Measurements from ENCODE around the gene GALR1. TPM values are rescaled to one million over a fixed set of nuclear protein-coding genes. Genes with fewer than 3 reads are reported as not detected.
A peak's percentile ranks its signal among the peaks of the same experiment; 100 is the strongest.

GALR1 gene
- total RNA-seq, 1 experiment from 2014 or later = not detected

DNA sequence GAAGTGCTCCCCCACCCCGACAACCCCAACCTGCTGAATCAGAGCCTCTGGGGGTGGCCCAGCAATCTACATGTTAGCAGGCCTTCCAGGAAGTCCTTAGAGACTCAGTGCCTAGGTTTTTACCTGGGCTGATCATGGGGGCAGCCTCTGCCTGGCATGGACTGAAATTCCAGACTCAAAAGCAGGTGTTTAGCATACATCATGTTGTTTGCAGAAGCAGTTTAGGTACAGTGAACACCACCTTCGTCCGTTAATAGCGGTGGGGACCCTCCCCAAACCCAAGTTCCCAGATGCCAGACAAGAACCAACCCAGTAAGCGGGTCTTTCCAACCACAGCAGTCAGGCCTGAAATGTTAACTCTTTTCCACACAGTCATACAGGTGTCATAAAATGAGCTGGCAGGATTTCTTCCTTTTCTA is 26.4 kb upstream of the GALR1 start (continued):
- TF ChIP-seq REST (IDR thresholded peaks at IDR 0.05; ENCODE audit: low read depth) = no peak
- 0 out of 2 replicates have a peak, but pooled peaks have one; percentile 58 for TF ChIP-seq FOSL1 (IDR thresholded peaks at IDR 0.05; ENCODE audit: low read depth)
- TF ChIP-seq POLR2AphosphoS5 (IDR thresholded peaks at IDR 0.05; ENCODE audit: low read depth, low read length) = no peak

- H3K27ac ChIP-seq (ENCODE audit: low read depth, low read length) = no peak overlapping the region
- POLR2A ChIA-PET = interaction anchor here (1.2 kb wide), 1 partner anchor 12 kb away, joined by 4 read pairs; no protein-coding TSS in a partner anchor
- H4K20me1 ChIP-seq (ENCODE audit: insufficient read depth) = no peaks in the 10 kb centered on the region
- no peak overlapping the region for H3K9ac ChIP-seq (ENCODE audit: low read length)
- no peaks in the 10 kb centered on the region for H3K9me2 ChIP-seq (ENCODE audit: insufficient read depth)
- no peaks in the 10 kb centered on the region for H3K9me3 ChIP-seq (ENCODE audit: control insufficient read depth in 1 of 2, insufficient read depth in 1 of 2, low read depth in 1 of 2, low read length in 2 of 2)
- DNase-seq (ENCODE audit: low read depth, low spot score) = no peak
- intact Hi-C loops (cut with micrococcal nuclease) = no loop called here
- H2AFZ ChIP-seq (ENCODE audit: low read depth, low read length, poor library complexity, severe bottlenecking) = no peak overlapping the region
- BruUV-seq (replicated peaks) = no TSS peak
- H3K4me1 ChIP-seq (ENCODE audit: control insufficient read depth in 1 of 2, insufficient read depth in 2 of 2, low read length in 2 of 2) = peaks cover 5 to 10% of the 10 kb centered on the region in 2 experiments; a peak in 3 of 4 replicates
- no peaks in the 10 kb centered on the region for H3K36me3 ChIP-seq (ENCODE audit: control insufficient read depth in 1 of 2, insufficient read depth in 2 of 2, low read length in 2 of 2)
- RAD21 ChIA-PET (ENCODE audit: low non-redundant PET in 1 of 2, low total read pairs in 2 of 2, uncharacterized antibody in 2 of 2, unreplicated experiment in 2 of 2) = no interaction called here
- no peaks in the 10 kb centered on the region for H3K79me2 ChIP-seq (ENCODE audit: insufficient read depth, low read length)
- CTCF ChIA-PET = interaction anchor here (0.7 to 1.0 kb wide), 3 partner anchors 10 to 22 kb away, joined by 3 to 5 read pairs (median 4); no protein-coding TSS in a partner anchor
- no peak overlapping the region for H3K4me3 ChIP-seq (replicated peaks in 1 of 2; ENCODE audit: low read depth in 1 of 2, low read length in 2 of 2)
- H3K27me3 ChIP-seq (ENCODE audit: insufficient read depth, low read length) = no peaks in the 10 kb centered on the region
- no peak for TF ChIP-seq ZNF274 (IDR thresholded peaks at IDR 0.05; ENCODE audit: low read depth, low read length)
- no peak for TF ChIP-seq POLR2AphosphoS5 (IDR thresholded peaks at IDR 0.05; ENCODE audit: low read depth, low read length)
- TF ChIP-seq SP1 (IDR thresholded peaks at IDR 0.05; ENCODE audit: low read depth) = 0 out of 2 replicates have a peak, but pooled peaks have one; percentile 9
- TF ChIP-seq JUND (IDR thresholded peaks at IDR 0.05) = 0 out of 2 replicates have a peak, but pooled peaks have one; percentile 15
- no peak for TF ChIP-seq ELF1 (IDR thresholded peaks at IDR 0.05; ENCODE audit: borderline replicate concordance, low read depth)
- TF ChIP-seq FOSL1 (IDR thresholded peaks at IDR 0.05; ENCODE audit: low read depth) = peak; percentile 59; the same call in 1 of the 2 replicates
- peak; percentile 35; the same call in 1 of the 2 replicates for TF ChIP-seq CBX3 (IDR thresholded peaks at IDR 0.05; ENCODE audit: low read depth)
- TF ChIP-seq ZFX (IDR thresholded peaks at IDR 0.05) = no peak
- H3K4me2 ChIP-seq (ENCODE audit: low read length) = peak overlapping the region; percentile 15; the same call in 1 of the 2 replicates
- ATAC-seq = no peak; the same call in 1 of the 2 replicates
Measured at GRCh38 chr18:77223653-77224052, 26.0 kb upstream of the GALR1 start.
